ENCODE results near the gene ABCG4.
A peak's percentile ranks its signal among the peaks of the same experiment; 100 is the strongest.
"Not testable (repeated sequence)": the region's sequence is repeated elsewhere in the genome, so short reads cannot be mapped to it uniquely, and the experiment has no call there.

ABCG4 gene

DNA sequence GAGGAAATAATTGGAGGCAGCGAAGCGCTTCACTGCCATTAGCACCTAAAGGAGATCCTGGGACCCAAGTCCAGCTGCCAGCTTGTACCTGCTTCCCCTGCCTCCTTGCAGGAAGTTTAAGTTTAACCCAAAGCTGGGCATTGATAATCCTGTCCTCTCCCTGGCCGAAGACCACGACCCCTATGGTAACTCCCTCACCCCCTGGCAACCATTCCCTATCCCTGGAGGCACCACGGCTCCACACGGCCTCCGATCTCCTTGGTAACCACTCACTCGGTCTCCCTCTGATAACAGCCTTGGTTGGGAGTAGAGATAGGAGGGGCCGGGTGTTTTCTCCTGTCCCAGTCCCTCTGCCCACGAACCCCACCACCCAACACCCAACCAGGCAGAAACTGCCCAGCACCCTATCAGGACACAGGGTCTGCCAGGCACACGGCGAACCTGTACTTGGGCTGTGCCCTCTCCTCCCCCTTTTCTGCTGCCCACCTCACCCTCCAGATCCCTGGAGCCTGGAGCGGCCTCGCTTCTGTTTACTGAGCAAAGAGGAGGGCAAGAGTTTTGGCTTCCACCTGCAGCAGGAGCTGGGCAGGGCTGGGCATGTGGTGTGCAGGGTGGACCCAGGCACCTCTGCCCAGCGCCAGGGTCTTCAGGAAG lies 37.3 kb downstream of the ABCG4 start:
- no peak for DNase-seq

DNA sequence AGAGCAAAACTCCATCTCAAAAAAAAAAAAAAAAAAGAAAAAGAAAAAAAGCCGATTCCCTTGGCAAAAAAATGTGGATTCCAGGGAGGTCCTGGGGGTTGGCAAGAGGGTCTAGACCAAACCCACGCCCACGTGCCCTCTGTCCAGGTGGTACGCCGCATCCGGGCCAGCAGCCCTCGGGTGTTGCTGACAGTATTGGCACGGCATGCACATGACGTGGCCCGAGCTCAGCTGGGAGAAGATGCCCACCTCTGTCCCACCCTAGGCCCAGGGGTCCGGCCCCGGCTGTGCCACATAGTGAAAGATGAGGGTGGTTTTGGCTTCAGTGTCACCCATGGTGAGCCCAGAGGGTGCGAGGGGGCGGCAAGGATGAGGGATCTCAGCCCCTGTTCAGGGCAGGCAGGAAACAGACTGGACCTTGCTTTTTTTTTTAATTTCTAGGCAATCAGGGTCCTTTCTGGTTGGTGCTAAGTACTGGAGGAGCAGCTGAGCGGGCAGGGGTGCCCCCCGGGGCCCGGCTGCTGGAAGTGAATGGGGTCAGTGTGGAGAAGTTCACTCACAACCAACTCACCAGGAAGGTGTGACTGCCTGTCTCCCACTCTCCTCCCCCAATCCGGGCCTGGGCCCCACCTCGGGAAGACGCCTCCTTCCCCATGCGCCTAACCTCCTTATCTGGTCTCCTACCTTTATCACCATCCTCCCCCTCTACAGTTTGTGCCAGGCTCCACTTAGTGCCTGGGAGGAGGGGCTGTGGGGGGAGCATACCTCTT lies 38.5 kb downstream of the ABCG4 start:
- DNase-seq = no peak

DNA sequence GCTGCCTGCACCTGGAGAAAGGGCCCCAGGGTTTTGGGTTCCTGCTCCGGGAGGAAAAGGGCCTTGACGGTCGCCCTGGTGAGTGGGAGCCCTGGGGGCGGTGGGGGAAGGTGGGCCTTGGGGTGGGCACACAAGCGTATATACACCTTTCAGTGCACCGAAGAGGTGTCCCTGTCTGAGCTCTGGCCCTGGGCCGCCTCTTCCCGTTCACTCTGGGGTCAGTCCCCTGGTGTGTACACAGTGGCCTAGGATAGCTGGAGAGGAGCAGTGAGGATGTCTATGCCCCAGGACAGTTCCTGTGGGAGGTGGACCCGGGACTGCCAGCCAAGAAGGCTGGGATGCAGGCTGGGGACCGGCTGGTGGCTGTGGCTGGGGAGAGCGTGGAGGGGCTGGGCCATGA lies 39.2 kb downstream of the ABCG4 start:
- DNase-seq = no peak

DNA sequence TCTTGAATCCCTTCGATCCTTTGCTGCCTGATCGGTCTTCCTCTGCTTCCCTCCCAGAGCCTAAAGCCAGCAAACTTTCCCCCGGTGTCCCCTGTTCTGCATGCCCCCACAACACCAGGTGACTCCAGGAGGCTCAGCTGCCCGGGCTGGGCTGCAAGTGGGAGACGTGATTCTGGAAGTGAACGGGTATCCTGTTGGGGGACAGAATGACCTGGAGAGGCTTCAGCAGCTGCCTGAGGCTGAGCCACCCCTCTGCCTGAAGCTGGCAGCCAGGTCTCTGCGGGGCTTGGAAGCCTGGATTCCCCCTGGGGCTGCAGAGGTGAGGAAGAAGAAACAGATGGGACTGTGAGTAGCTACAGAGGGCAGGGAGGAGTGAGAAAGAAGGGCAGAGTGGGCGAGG lies 40.0 kb downstream of the ABCG4 start:
- DNase-seq = no peak

DNA sequence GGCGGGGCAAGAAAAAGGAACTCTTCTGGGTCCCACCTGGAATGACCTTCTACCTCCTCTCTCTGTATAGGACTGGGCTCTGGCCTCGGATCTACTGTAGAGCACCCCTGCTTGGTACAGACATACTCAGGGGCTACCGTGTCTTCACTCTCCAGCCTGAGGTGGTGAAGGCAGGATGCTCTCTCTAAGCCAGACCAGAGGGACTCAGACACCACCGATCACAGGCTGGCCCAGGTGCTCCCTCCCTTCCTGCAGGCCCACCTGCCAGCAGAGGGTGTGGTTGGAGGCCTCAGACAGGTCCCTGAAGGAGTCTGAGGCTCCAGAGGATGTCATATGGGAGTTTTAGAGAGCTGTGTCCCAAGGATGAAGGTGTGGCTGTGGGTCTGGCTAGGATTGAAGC lies 40.5 kb downstream of the ABCG4 start:
- DNase-seq = no peak

DNA sequence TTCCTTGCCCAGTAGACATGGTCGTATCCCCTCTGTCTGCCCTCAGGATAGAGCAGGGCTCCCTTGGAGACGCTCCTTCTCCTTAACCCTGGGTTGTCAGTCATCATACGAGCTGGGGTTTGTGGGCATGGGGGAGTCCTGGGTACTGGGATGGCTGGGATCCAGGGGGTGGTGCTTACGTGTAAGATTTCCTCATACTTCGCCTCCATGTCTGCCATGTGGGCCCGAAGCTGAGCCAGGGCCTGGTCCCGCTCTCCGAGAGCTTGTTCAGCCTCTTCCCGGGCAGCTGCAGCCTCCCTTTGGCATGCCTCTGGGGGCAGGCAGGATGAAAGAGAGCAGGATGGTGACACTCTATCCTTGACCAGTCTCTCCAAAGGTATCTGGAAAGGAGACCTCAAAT lies 41.7 kb downstream of the ABCG4 start:
- DNase-seq = no peak

DNA sequence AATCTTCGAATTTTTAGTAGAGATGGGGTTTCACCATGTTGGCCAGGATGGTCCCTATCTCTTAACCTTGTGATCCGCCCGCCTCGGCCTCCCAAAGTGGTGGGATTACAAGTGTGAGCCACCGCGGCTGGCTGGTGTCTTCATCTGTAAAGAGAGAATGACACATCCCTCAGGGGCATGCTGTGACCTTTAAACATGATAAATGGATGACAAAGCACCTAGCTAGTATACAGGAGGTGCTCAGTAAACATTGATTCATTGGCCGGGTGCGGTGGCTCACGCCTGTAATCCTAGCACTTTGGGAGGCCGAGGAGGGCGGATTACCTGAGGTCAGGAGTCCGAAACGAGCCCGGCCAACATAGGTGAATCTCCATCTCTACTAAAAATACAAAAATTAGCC lies 42.4 kb downstream of the ABCG4 start:
- not testable (repeated sequence) for DNase-seq

DNA sequence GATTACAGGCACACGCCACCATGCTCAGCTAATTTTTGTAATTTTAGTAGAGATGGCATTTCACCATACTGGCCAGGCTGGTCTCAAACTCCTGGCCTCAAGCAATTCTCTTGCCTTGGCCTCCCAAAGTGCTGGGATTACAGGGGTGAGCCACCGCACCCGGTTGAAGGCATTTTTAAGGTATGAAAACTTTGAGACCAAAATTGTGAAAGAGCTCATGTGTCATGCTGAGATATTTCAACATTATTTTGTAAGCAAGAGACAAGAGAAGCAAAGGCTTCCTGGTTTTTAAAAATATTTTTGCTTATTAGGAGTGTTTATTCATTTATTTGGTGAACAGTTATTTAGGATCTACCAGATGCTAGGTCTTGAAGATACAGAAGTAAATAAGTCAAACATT lies 43.3 kb downstream of the ABCG4 start:
- no peak for DNase-seq

DNA sequence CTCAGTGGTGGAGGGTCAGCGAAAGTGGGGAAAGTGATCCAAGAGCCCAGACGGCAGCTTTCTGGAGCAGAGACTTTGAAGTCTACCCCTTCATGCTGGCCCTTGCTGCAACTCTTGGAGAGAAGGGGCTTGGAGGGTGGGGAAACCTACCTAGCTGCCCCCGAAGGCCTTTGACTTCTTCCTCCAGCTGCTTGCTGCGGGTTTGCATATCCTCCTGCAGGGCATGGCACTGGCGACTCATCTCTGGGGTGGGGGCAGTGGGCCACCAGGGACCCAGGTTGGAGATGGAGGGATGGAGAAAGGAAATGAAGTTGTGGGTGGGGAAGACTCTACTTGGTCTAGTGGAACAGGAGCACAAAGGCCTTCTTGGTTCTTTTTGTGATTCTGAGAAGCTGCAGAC lies 44.1 kb downstream of the ABCG4 start:
- DNase-seq = no peak

DNA sequence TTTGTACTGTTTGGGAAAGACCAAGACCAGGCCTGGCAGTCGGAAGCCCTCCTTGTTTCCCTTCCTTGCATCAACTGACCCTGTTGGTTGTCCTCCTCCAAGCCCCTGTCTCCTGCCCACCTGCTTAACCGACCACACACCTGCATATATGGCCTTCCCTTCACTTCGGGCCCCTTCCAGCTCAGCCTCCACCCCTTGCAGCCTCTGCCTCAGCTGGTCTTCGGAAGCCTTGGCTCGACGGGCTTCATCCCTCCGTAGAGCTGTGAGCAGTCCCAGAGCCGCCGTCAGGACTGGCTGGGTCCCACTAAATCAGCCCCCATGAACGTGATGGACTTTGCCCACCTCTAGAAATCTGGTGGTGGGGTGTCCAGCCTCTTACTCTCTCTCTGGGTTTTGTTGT lies 44.8 kb downstream of the ABCG4 start:
- DNase-seq = no peak

DNA sequence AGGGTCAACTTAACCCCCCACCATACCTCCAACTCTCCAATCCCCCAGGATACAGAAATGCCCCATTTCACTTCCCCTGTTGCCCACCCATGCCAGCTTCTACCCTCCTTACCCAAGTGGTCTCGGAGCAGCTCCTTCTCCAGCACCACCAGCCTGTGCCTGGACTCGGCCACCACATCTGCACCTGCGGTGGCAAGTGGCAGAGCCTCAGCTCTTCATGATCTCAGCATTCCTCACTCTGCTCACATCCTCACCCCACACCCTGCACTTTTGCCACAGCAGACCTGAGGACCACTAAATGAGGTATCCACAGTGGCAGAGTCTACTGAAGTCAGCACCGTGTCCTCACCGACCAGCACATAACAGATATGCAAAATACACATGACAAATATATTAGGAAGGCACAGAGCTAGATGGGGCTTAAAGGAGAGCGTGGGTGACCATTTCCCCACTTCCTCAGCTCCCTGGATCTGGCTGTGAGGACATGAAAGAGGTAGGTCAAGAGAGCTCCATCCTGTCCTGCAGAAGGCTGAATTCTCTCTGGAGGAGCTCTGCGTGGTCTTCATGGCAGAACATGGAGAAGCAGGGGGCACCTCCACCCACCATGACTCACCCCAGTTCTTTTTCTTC lies 46.1 kb downstream of the ABCG4 start:
- no peak for DNase-seq

DNA sequence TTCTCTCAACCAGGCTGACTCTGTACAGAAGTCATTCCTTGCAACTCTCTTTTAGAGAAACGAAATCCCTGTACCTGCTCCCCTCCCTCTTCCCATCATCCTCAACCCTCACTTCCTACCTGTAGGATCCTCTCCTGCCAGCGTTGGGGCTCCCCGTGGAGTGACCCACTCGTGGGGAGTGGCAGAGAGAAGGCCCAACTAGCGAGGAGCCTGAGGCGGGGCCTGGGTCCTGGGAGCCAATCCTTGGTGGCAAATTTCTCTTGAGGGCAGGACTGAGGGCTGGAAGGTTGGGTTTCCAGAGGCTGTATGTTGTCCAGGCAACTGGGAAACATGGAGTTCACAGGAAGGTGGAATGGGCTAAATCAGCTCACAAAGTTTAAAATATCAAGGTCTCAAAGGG lies 46.8 kb downstream of the ABCG4 start:
- DNase-seq = peak; percentile 79

DNA sequence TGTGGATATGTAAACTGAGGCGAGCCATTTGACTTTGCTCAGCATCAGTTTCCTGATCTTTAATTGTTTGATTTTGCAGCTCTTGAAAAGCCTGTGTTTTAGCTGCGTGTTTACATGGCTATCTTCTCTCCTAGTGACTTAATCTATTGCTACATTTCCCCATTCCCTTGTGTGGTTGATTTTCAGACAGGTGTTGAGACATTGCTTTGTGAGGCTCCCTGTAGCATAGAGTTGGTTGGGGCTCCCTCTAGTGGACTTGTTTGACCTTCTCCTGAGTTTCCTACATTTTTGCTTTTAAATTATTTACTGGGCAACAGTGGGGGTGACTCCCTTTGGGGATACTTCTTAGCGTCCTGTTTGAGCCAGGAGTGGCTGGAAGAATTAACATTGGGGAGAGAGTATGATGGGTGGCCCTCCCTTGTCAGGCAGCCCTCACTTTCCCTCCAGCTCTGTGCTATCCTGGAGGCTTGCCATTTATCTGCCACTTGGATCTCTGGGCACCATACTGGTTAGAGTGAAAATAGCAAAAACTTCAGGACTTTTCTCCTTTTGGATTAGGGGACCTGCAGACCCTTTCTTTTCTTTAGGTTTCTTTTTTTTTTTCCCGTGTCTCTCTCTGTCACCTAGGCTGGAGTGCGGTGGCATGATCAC lies 48.1 kb downstream of the ABCG4 start:
- peak; percentile 80 for DNase-seq

DNA sequence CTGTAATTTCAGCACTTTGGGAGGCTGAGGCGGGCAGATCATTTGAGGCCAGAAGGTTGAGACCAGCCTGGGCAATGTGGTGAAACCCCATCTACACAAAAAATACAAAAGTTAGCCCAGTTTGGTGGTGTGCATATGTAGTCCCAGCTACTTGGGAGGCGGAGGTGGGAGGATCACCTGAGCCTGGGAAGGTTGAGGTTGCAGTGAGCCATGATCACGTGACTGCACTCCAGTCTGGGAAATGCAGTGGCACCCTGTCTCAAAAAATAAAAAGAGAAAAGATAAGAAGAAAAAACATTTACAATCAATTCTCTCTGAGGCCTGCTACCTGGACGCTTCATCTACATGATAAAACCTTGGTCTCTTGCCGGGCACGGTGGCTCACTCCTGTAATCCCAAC lies 50.1 kb downstream of the ABCG4 start:
- no peak for DNase-seq

DNA sequence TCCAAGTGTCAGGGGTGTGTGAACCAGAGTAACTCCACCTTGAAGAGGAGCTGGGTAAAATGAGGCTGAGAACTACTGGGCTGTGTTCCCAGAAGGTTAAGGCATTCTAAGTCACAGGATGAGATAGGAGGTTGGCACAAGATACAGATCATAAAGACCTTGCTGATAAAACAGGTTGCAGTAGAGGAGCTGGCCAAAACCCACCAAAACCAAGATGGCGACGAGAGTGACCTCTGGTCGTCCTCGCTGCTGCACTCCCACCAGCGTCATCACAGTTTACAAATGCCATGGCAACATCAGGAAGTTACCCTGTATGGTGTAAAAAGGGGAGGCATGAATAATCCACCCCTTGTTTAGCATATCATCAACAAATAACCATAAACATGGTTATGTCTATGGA lies 52.4 kb downstream of the ABCG4 start:
- DNase-seq = not testable (repeated sequence)

DNA sequence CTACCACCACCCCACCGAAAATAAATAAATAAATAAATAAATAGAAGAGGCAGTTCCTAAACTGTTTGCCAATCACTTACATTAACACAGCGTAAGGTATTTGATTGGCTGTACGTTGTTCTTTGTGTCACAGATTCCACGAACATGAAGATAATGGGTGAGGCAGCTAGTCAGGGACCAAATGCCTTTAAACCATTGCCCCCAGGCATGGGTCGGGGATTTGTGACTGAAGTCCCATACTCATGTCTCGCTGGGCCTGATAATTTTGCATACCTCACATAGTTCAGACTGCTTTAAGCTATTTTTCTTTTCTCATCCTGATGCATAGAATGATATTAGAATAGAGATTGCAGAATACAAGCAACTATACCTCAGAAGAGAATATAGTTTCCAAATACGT lies 53.7 kb downstream of the ABCG4 start:
- no peak for DNase-seq

DNA sequence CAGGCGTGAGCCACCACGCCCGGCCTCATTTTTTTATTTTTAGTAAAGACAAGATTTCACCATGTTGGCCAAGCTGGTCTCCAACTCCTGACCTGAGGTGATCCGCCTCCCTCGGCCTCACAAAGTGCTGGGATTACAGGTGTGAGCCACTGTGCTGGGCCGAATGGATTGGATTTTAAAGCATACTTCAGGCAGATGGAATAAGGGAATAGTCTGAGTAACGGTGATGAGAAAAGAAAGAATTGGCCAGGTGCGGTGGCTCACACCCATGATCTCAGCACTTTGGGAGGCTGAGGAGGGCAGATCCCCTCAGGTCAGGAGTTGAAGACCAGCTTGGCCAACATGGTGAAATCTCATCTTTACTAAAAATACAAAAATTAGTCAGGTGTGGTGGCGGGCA lies 55.2 kb downstream of the ABCG4 start:
- no peak for DNase-seq

DNA sequence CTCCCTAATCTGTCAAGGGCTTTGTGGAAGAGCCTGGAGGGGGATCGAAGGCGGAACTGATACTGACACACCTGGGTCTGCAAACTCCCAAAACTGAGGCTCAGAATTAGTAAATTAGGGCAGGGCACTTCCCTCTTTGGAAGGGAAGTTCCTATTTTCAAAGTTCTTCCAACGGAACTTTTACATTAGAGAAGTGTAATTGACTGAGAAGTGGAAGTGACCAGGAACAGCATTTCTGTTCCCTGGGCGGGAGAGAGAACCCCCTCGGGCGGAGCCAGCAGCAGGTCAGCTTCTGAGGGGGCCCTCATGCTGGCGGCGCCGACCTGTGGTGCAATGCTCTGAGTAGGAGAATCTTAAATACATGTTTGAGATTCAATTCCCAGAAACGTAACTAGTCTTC lies 56.2 kb downstream of the ABCG4 start:
- no peak for DNase-seq

DNA sequence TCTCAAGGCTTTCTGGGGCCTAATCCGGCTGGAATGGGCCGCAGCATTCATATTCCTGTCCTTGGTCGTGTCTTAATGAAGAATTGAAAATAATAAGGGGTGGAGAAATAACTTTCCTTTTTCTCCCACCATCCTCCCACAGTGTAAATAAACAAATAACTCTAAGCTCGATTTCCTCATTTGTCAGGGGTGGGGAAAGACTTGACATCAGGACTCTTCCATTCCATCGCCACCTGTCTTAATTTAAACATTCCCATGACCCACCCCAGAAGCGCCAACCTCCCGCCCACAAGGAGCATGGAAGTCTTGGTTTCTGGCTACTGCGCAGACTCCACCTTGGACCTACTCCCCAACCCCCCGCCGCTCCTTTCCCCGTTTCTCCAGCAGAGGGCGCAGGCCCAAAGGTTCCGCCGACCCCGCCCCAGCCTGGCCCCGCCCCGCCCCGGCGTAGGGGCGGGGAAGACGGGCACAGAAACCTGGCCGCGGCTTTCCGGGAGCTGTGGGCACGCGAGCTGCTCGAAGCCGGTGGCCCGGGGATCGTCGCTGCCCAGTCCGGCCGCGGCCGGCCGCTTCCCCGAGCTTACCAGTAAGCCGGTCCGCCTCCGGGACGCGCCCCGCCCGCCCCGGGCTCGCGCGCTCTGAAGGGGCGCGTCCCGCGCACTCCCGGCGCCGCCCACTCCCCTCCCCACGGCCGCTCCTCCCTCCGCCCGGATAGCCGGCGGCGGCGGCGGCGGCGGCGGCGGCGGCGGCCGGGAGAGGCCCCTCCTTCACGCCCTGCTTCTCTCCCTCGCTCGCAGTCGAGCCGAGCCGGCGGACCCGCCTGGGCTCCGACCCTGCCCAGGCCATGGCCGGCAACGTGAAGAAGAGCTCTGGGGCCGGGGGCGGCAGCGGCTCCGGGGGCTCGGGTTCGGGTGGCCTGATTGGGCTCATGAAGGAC lies 57.0 kb downstream of the ABCG4 start, which contains the start of gene CBL:
TSS of gene CBL (plus strand) at position 766 of the 937 bp plus-strand sequence. CDS start at position 845, 79 bp downstream.
- peak; percentile 85 for DNase-seq

DNA sequence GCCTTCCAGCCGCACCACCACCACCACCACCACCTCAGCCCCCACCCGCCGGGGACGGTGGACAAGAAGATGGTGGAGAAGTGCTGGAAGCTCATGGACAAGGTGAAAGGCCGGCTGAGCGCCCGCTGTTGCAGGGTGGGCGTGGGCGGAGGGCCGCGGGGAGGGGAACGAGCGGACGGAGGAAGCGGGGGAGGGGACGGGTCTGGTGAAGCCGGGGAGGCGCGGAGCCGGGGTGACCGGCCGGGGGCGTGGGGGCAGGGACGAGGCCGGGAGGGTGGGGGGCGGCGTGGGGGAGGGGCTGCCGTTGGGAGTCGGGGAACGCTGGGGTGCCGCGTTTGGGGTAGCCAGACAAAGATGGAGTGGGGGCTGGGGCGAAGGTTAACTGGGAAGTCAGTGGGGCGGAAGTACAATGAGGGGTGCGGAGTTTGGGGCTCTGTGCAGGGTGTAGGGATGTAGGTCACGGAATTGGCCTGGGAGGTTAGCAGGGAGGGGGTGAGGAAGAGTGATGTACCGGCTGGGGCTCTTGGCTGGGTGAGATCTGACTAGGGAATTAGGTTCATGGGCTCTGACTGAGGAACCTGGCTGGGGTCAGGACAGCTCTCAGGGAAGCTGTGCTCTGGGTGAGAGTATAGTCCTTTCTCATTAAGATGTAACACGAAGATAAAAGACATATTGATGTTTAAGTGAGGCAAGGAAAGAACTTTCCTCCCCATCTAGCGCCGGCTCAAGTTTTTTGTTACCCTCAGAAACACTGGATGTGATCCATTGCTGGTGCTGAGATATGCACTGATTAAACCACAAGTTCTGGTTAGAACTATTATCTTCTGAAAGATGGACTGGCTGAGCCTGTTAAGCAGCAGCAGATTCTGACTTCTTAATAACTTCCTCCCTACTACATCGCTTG lies 57.9 kb downstream of the ABCG4 start:
- no peak for DNase-seq

DNA sequence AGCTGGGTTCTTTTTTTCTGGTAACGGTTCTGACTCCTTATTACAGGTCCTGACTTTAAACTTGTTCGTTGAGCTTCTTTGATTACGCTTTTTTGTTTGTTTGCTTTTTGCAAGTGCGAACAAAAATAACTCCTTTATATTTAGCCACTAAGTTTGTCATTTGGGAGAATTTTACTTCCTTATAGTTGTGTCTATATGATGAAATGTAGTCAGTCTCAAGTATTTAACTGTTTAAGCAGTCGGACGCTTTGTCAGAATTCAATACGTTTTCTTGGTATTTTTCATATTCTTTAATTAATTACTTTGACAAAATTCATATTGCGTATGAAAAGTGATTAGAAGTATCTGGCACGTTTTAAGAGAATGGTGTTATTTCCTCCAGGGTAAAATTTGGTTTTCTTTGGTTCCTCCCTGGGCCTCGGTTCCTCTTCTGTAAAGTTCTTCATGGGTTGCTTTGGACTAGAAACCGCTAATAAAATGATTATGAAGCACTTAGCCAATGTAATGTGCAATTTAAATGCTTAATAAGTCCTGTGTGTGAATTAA lies 58.6 kb downstream of the ABCG4 start:
- no peak for DNase-seq
